Measurements from ENCODE around the gene NOXO1. TPM values are rescaled to one million over a fixed set of nuclear protein-coding genes. Genes with fewer than 3 reads are reported as not detected.

NOXO1 gene
- polyA plus RNA-seq, 1 experiment, result not detected

- POLR2A ChIA-PET, result interaction anchor here (3.2 kb wide), 1 partner anchor 25 kb away, joined by 10 read pairs; the partner anchor contains the start of gene RPS2
- no peak for DNase-seq (ENCODE audit: low read depth, low spot score)
- H3K9me3 ChIP-seq (ENCODE audit: control insufficient read depth, insufficient read depth, low read length), result peaks cover 12% of the 10 kb centered on the region; the same call in 1 of the 2 replicates
- peaks cover 21% of the 10 kb centered on the region for H3K27me3 ChIP-seq (ENCODE audit: control insufficient read depth, insufficient read depth, low read length)
- CTCF ChIA-PET, result no interaction called here
- TF ChIP-seq, protein P1, sequence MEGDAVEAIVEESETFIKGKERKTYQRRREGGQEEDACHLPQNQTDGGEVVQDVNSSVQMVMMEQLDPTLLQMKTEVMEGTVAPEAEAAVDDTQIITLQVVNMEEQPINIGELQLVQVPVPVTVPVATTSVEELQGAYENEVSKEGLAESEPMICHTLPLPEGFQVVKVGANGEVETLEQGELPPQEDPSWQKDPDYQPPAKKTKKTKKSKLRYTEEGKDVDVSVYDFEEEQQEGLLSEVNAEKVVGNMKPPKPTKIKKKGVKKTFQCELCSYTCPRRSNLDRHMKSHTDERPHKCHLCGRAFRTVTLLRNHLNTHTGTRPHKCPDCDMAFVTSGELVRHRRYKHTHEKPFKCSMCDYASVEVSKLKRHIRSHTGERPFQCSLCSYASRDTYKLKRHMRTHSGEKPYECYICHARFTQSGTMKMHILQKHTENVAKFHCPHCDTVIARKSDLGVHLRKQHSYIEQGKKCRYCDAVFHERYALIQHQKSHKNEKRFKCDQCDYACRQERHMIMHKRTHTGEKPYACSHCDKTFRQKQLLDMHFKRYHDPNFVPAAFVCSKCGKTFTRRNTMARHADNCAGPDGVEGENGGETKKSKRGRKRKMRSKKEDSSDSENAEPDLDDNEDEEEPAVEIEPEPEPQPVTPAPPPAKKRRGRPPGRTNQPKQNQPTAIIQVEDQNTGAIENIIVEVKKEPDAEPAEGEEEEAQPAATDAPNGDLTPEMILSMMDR (IDR thresholded peaks at IDR 0.05; ENCODE audit: low read depth, low read length), result no peak
- H3K27ac ChIP-seq (ENCODE audit: low read depth, low read length), result no peak overlapping the region
- H3K4me3 ChIP-seq (ENCODE audit: low read depth, low read length), result peak overlapping the region; percentile 20; the same call in 1 of the 2 replicates
Measured at GRCh38 chr16:1990101-1990350, 8.8 kb upstream of the NOXO1 start.

GRCh38 chr16:1989209-1990100, 8.2 kb upstream of the NOXO1 start, which contains the start of gene SYNGR3:
Gene SYNGR3 (plus strand): TSS chr16:1989970. CDS start chr16:1990103, 133 bp downstream.
- H3K27me3 ChIP-seq (ENCODE audit: control insufficient read depth, insufficient read depth, low read length), result peaks cover 21% of the 10 kb centered on the region
- no peak within 1 kb of the TSS for H3K27ac ChIP-seq (ENCODE audit: low read depth, low read length)
- POLR2A ChIA-PET, result no interaction called here
- CTCF ChIA-PET, result no interaction called here
- no peak for DNase-seq (ENCODE audit: low read depth, low spot score)
- H3K9me3 ChIP-seq (ENCODE audit: control insufficient read depth, insufficient read depth, low read length), result peaks cover 12% of the 10 kb centered on the region; the same call in 1 of the 2 replicates
- TF ChIP-seq, protein P1 (IDR thresholded peaks at IDR 0.05; ENCODE audit: low read depth, low read length), result no peak
- peak within 1 kb of the TSS; percentile 32 for H3K4me3 ChIP-seq (ENCODE audit: low read depth, low read length)

DNA sequence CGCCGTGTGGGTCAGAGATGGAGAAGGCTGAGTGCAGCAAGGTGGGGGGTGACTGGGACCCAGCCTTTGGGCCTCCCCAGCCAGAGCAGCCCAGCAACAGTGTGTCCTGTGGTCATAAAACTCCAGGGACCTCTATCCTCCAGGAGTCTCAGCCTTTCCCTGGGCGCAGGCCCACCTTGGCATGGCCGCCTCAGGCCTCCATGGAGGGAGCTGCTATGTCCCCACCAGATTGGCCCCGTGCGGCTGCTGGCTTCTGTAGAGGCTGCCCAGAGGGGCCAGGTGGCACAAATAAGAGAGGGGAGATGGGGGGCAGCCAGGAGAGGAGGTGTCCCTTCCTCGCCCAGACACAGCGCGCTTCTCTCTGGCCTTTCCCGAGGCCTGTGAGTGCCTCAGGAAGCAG, 5.9 kb upstream of the NOXO1 start:
- Histone ChIP-seq H3K4me3 (ENCODE audit: low read depth, low read length) (no peak overlapping the region), H3K9me3 (ENCODE audit: control insufficient read depth, insufficient read depth, low read length) (peaks cover 3% of the 10 kb centered on the region; the same call in 1 of the 2 replicates), H3K27ac (ENCODE audit: low read depth, low read length) (no peak overlapping the region), H3K27me3 (ENCODE audit: control insufficient read depth, insufficient read depth, low read length) (peaks cover 29% of the 10 kb centered on the region)
- DNase-seq (ENCODE audit: low read depth, low spot score), result no peak
- POLR2A ChIA-PET, result no interaction called here
- TF ChIP-seq, protein P1 (IDR thresholded peaks at IDR 0.05; ENCODE audit: low read depth, low read length), result no peak
- CTCF ChIA-PET, result interaction anchor here (1.1 to 3.7 kb wide), 3 partner anchors 17 to 153 kb away, joined by 3 to 17 read pairs (median 6); no protein-coding TSS in a partner anchor

DNA sequence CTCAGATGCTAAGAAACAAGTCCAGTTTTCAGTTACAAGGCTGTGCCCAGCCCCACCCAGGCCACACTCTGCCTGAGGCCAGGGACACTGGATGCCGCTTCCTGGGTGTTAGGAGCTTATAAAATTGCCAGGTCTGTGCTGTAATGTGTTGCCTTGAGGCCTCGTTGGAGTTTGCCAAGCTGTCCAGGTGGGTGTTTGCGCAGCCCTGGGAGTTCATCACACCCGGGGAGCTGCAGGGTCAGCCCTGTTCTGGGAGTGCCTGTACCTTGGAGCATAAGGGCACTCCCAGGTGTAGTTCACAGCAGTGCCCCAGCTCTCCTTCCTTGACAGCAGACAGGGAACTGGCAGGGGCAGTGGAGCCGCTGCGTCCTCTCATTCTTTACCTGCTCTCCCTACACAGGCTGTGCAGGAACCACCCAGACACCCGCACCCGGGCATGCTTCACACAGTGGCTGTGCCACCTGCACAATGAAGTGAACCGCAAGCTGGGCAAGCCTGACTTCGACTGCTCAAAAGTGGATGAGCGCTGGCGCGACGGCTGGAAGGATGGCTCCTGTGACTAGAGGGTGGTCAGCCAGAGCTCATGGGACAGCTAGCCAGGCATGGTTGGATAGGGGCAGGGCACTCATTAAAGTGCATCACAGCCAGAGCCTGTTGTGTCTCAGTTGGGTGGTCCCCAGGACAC, 4.3 kb upstream of the NOXO1 start:
- TF ChIP-seq, protein P1 (IDR thresholded peaks at IDR 0.05; ENCODE audit: low read depth, low read length), result no peak
- Histone ChIP-seq H3K27me3 (ENCODE audit: control insufficient read depth, insufficient read depth, low read length) (peaks cover 33% of the 10 kb centered on the region), H3K9me3 (ENCODE audit: control insufficient read depth, insufficient read depth, low read length) (peaks cover 3% of the 10 kb centered on the region; the same call in 1 of the 2 replicates), H3K4me3 (ENCODE audit: low read depth, low read length) (peak overlapping the region; percentile 74), H3K27ac (ENCODE audit: low read depth, low read length) (no peak overlapping the region)
- DNase-seq (ENCODE audit: low read depth, low spot score), result no peak
- ChIA-PET CTCF (interaction anchor here (1.1 to 3.7 kb wide), 2 partner anchors 18 to 155 kb away, joined by 3 to 17 read pairs; no protein-coding TSS in a partner anchor), POLR2A (interaction anchor here (1.5 to 1.8 kb wide), 2 partner anchors 21 kb away, joined by 4 to 20 read pairs; partner anchors contain the start of gene RPS2)

Measured in AG04450 (cell line).